ENCODE measurements around the gene COA8.
"Not testable (repeated sequence)": the region's sequence is repeated elsewhere in the genome, so short reads cannot be mapped to it uniquely, and the experiment has no call there.

Gene COA8

DNA sequence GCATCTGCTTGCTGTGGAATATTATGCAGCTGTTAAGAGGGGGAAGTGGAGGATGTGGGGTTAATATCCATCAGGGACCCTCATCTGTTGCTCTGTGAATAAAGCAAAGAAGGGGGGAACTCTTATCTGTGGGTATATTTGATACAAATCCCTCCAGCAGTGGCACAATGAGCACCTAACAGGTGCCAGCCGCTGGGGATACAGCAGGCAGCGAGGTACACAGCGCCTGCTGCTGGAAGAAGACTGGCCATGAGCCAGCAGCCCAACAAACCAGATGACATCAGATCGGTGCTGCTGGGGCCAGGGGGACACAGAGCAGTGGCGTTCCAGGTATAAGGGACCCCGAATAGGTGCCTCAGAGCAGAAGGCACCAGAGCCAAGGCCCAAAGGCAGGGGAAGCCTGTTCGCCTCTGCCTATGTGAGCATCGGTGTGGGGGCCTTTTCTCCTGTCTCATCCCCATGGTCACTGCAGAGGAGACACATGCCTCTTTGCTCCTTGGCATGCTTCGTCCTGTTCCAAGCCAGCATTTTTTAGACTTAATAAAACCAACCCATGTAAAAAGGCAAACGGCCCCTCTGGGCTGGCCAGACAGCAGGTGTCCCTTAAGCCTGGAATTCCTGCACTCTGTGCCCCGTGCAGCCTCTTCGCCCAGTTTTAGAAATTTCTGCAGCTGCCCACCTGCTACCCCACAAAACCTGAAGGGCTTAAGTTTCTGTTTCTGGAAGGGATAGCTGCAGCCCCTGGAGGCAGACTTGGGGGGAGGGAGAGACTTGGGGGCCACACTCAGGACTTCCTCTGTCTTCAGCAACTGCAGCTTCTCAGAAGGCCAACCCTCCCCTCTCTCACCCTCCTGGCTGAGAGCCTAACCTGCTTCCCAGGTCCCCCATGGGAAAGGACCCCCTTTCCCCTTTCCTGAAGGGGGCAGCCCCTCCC lies 38.5 kb upstream of the COA8 start:
- no peak for DNase-seq (ENCODE audit: extremely low read depth, insufficient read length)
- Histone ChIP-seq H3K27me3 (replicated peaks; ENCODE audit: control insufficient read depth, insufficient read depth, low read length) (no peaks in the 10 kb centered on the region; the same call in 1 of the 2 replicates), H3K36me3 (ENCODE audit: control insufficient read depth, insufficient read depth, low read length) (no peaks in the 10 kb centered on the region), H3K4me3 (replicated peaks; ENCODE audit: low read depth, low read length) (no peak overlapping the region)
- TF ChIP-seq, protein P1, sequence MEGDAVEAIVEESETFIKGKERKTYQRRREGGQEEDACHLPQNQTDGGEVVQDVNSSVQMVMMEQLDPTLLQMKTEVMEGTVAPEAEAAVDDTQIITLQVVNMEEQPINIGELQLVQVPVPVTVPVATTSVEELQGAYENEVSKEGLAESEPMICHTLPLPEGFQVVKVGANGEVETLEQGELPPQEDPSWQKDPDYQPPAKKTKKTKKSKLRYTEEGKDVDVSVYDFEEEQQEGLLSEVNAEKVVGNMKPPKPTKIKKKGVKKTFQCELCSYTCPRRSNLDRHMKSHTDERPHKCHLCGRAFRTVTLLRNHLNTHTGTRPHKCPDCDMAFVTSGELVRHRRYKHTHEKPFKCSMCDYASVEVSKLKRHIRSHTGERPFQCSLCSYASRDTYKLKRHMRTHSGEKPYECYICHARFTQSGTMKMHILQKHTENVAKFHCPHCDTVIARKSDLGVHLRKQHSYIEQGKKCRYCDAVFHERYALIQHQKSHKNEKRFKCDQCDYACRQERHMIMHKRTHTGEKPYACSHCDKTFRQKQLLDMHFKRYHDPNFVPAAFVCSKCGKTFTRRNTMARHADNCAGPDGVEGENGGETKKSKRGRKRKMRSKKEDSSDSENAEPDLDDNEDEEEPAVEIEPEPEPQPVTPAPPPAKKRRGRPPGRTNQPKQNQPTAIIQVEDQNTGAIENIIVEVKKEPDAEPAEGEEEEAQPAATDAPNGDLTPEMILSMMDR (IDR thresholded peaks at IDR 0.05; ENCODE audit: insufficient read depth, low read length, poor library complexity, severe bottlenecking) = peak; percentile 11

GRCh38 chr14:103525430-103526246 lies 37.1 kb upstream of the COA8 start:
- not testable (repeated sequence) for DNase-seq (ENCODE audit: extremely low read depth, insufficient read length); H3K27me3 ChIP-seq (replicated peaks; ENCODE audit: control insufficient read depth, insufficient read depth, low read length); H3K36me3 ChIP-seq (ENCODE audit: control insufficient read depth, insufficient read depth, low read length); H3K4me3 ChIP-seq (replicated peaks; ENCODE audit: low read depth, low read length)

GRCh38 chr14:103526247-103526913 lies 36.4 kb upstream of the COA8 start:
- Histone ChIP-seq H3K27me3 (replicated peaks; ENCODE audit: control insufficient read depth, insufficient read depth, low read length) (no peaks in the 10 kb centered on the region; the same call in 1 of the 2 replicates), H3K4me3 (replicated peaks; ENCODE audit: low read depth, low read length) (no peak overlapping the region), H3K36me3 (ENCODE audit: control insufficient read depth, insufficient read depth, low read length) (no peaks in the 10 kb centered on the region; the same call in 1 of the 2 replicates)
- DNase-seq (ENCODE audit: extremely low read depth, insufficient read length) = no peak
- TF ChIP-seq, protein P1 (IDR thresholded peaks at IDR 0.05; ENCODE audit: insufficient read depth, low read length, poor library complexity, severe bottlenecking) = no peak

GRCh38 chr14:103526914-103527248 lies 35.9 kb upstream of the COA8 start:
- Histone ChIP-seq H3K4me3 (replicated peaks; ENCODE audit: low read depth, low read length) (no peak overlapping the region), H3K27me3 (replicated peaks; ENCODE audit: control insufficient read depth, insufficient read depth, low read length) (no peaks in the 10 kb centered on the region; the same call in 1 of the 2 replicates), H3K36me3 (ENCODE audit: control insufficient read depth, insufficient read depth, low read length) (no peaks in the 10 kb centered on the region; the same call in 1 of the 2 replicates)
- TF ChIP-seq, protein P1 (IDR thresholded peaks at IDR 0.05; ENCODE audit: insufficient read depth, low read length, poor library complexity, severe bottlenecking) = no peak
- no peak for DNase-seq (ENCODE audit: extremely low read depth, insufficient read length)

DNA sequence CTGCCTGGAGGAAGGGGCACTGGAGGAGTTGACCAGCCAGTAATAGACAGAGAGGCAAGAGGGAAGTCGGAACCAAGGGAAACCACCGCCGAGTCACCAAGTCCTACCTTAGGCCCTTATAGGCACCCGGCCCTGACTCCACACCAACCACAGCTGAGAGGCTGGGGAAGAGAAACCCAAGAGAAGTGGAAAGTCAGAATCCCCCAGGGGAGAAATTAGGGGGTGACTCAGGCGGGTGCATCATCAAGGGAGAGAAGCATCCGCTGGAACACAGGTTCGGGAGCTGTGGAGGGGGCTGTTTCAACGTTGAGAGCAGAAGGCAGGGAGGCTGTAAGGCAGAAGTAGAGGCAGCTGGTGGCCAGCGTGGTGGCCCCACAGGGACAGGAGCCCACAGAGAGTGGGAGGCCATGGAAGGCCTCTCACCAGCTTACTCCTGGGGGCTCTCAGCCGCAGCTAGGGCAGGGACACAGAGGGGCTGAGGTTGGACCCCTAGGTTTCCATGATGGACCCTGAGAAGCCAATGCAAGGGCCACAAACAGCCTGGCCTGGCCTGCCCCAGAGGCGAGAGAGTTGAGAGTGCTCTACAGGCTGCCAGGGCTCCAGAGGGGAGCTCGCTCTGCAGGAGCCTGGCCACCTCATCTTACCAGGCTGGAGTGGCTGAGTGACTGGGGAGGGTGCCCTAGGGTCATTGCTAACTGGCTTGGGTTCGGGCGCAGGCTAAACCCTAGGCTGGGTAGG lies 35.2 kb upstream of the COA8 start:
- TF ChIP-seq, protein P1 (IDR thresholded peaks at IDR 0.05; ENCODE audit: insufficient read depth, low read length, poor library complexity, severe bottlenecking) = no peak
- peak; percentile 67 for DNase-seq (ENCODE audit: extremely low read depth, insufficient read length)
- H3K27me3 ChIP-seq (replicated peaks; ENCODE audit: control insufficient read depth, insufficient read depth, low read length) = no peaks in the 10 kb centered on the region; the same call in 1 of the 2 replicates
- H3K36me3 ChIP-seq (ENCODE audit: control insufficient read depth, insufficient read depth, low read length) = peaks cover 6% of the 10 kb centered on the region
- H3K4me3 ChIP-seq (replicated peaks; ENCODE audit: low read depth, low read length) = peak overlapping the region; percentile 81

Measured in GM06990 (cell line).